VCaP (cell line): ENCODE data around the gene SYT2.
A peak's percentile ranks its signal among the peaks of the same experiment; 100 is the strongest.
"Not testable (repeated sequence)": the region's sequence is repeated elsewhere in the genome, so short reads cannot be mapped to it uniquely, and the experiment has no call there.

Experiments used
- H3K27ac ChIP-seq: fragments of 450-650 bp; 2 replicates; pipeline ENCODE4 v1.5.1; 2017
- TF ChIP-seq, protein P1 (sequence below): fragments of 450-650 bp; conservative IDR thresholded peaks from 2 replicates; pipeline ENCODE4 v1.5.1; 2017; ENCODE audit warnings: mild to moderate bottlenecking, moderate library complexity

SYT2 gene

GRCh38 chr1:202627841-202628565 is 82.3 kb downstream of the SYT2 start:
- H3K27ac ChIP-seq: no peak overlapping the region
- TF ChIP-seq, protein P1, sequence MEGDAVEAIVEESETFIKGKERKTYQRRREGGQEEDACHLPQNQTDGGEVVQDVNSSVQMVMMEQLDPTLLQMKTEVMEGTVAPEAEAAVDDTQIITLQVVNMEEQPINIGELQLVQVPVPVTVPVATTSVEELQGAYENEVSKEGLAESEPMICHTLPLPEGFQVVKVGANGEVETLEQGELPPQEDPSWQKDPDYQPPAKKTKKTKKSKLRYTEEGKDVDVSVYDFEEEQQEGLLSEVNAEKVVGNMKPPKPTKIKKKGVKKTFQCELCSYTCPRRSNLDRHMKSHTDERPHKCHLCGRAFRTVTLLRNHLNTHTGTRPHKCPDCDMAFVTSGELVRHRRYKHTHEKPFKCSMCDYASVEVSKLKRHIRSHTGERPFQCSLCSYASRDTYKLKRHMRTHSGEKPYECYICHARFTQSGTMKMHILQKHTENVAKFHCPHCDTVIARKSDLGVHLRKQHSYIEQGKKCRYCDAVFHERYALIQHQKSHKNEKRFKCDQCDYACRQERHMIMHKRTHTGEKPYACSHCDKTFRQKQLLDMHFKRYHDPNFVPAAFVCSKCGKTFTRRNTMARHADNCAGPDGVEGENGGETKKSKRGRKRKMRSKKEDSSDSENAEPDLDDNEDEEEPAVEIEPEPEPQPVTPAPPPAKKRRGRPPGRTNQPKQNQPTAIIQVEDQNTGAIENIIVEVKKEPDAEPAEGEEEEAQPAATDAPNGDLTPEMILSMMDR: no peak

GRCh38 chr1:202627036-202627435 is 83.2 kb downstream of the SYT2 start:
- H3K27ac ChIP-seq: not testable (repeated sequence)

DNA sequence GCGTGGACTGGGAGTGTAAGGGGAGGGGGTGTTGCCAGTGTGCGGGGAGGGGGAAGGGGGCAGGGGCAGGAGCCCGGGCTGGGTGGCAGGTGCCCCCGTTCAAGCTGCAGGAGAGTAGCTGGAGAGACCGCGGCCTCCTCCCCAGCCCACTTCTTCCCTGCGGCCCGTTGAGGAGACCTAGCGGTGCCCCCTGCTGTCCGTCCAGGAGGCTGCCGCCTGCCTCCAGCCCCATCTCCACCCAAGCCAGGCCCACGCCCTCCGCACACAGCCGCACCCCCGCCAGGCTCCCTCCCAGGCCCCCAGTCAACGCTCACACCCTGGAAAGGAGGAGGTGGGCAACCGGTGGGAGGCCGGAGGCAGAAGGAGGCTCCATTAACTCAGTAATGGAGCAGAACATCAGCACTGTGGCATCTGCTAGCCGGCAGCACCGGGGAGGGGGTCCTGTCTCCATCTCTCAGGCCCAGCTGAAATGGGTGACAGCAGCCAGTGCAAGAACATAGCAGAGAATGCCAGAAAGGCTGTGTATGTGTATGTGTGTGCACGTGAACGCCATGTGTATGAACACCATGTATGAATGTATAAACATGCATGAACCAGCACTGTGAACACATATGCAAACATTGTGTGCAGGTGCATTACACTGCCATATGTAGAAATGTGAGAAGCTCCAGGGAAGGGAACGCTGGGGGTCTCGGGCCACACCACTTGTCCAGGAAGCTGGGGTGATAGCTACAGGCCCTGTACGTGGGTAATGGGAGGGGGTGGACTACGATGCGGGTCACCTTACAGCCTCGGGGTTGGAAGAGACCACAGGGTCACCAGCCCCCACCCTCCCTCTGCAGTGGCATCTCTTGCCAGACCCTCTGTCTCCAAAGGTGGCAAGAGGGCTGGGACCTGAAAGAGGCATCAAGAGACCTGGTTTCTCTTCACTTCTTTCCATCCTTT is 84.6 kb downstream of the SYT2 start:
- TF ChIP-seq, protein P1: peak; percentile 64

GRCh38 chr1:202624781-202625108 is 85.5 kb downstream of the SYT2 start:
- TF ChIP-seq, protein P1: no peak
- no peak overlapping the region for H3K27ac ChIP-seq

More for the DNA sequence above, 84.6 kb downstream of the SYT2 start:
- no peak overlapping the region for H3K27ac ChIP-seq

DNA sequence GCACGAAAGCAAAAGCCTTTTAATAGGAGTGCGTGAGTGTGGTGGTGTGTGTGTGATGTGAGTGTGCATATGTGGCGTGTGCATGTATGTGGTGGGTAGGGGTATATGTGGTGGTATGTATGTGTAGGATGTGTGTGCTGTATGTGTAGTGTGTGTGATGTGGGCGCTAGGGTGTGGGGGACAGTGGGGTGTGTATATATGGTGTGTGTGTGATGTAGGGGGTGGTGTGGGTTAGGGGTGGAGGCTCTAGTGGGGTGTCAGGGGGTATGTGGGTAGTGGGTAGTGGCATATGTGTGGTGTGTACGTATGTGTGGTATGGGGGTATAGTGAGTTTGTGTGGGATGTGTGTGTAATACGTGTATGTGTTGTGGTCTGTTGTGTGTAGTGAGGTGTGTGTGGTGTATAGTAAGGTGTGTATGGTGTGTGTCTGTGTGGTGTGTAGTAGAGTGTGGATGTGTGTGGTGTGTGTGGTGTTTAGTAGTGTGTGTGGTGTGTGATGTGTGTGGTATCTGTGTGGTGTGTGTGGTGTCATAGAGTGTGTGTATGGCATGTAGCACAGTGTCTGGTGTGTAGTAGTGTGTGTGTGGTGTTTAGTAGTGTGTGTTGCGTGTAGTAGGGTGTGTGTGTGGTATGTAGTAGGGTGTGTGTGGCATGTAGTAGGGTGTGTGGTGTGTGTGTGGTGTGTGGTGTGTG is 86.0 kb downstream of the SYT2 start:
- H3K27ac ChIP-seq: no peak overlapping the region
- TF ChIP-seq, protein P1: no peak

DNA sequence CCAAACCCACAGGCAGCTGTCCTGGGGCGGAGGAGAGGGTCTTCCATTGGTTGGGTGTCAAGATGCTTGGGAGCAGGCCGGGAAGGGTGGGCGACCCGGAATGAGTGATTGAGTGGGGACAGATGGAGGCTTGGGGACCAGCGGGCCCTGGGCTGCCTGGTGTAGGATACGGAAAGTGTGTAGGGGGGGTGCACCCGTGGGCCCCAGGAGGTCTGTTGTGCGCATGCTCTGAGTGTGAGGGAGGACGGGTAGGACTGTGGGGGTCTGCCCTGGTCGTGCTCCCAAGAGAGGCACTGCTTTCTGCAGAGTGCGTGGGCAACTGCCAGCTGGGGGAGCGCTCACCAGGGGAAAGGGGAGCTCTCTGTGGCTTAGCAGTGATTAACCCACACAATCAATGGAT is 86.8 kb downstream of the SYT2 start:
- not testable (repeated sequence) for H3K27ac ChIP-seq

DNA sequence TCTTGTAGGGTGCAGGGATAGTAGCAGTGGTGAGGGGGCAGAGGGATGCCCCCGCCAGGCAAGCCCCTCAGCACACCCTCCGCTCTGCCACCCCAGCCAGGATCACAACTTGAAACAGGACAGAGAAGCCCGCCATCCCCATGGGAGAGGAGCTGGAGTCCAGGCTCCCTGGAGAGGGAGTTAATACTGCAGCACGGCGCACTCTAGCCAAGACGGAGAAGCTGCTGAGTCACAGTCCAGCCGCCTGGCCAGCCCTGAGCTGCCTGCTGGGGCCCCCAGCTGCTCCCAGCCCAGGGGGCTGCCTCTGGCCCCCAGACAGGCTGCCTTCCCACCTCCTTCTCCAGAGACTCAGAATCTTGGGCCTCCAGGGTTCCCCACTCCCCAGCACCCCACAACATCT is 87.2 kb downstream of the SYT2 start:
- no peak overlapping the region for H3K27ac ChIP-seq
- TF ChIP-seq, protein P1: no peak

DNA sequence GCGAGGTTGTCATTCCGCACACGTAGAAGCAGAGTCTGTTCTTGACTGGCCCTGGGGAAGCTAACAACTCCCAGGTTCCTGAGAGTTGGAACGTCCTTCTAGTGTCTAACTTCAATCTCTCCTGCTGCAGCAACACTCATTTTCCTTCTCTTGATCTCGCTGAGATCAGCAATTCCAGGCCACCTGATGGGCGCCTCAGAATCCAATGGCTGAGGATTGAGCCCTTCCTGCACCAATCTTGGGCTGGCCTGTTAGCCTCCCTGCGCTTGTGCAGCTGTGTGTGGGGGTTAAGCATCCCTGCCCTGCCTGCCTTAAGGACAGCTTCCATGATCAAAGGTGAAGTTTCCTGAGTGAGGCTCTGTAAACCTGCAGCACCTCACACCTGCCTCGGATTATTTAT is 87.9 kb downstream of the SYT2 start:
- TF ChIP-seq, protein P1: no peak
- no peak overlapping the region for H3K27ac ChIP-seq
